Upper lobe of left lung (tissue), 6 donors: ENCODE results near the gene BCL2L2. TPM values are rescaled to one million over a fixed set of nuclear protein-coding genes. Genes with fewer than 3 reads are reported as not detected.
A peak's percentile ranks its signal among the peaks of the same experiment; 100 is the strongest.

Experiments used
- ATAC-seq, 2 donors: fragments of 200-7000 bp; cut with Tn5 transposase; one replicate each; pipeline ENCODE4 v1.9.1; 2022; ENCODE audit warnings: mild to moderate bottlenecking in 2 of 2, moderate library complexity in 2 of 2; ENCODE audit not compliant: low FRiP score in 2 of 2
- DNase-seq, 2 donors: peaks; one replicate each; pipeline ENCODE4 v3.0.0-alpha.2; 2019 to 2020
- H3K27ac ChIP-seq, 4 donors: fragments of 200-600 bp; sonication (generic); one replicate each; pipeline ENCODE4 v1.5.1; 2016 to 2019
- H3K27me3 ChIP-seq, 4 donors: fragments of 200-600 bp; sonication (generic); one replicate each; pipeline ENCODE4 v1.5.1; 2017 to 2019
- H3K36me3 ChIP-seq, 4 donors: fragments of 200-600 bp; sonication (generic); one replicate each; pipeline ENCODE4 v1.5.1; 2016 to 2019
- H3K4me1 ChIP-seq, 4 donors: fragments of 200-600 bp; sonication (generic); one replicate each; pipeline ENCODE4 v1.5.1; 2018 to 2019
- H3K4me3 ChIP-seq, 4 donors: fragments of 200-600 bp; sonication (generic); one replicate each; pipeline ENCODE4 v1.5.1; 2017 to 2019; ENCODE audit warnings: mild to moderate bottlenecking in 2 of 4, moderate library complexity in 1 of 4
- H3K9me3 ChIP-seq, 4 donors: fragments of 200-600 bp; sonication (generic); one replicate each; pipeline ENCODE4 v1.5.1; 2018 to 2019
- EP300 ChIP-seq, 4 donors: sonication (generic); formaldehyde crosslinking; IDR thresholded peaks; one replicate each; pipeline ENCODE4 v1.5.1; 2017; ENCODE audit warnings: antibody characterized with exemption in 4 of 4, control low read depth in 2 of 4
- POLR2A ChIP-seq, 4 donors: fragments of 450-650 bp; IDR thresholded peaks; one replicate each; pipeline ENCODE4 v1.5.1; 2016 to 2017; ENCODE audit warnings: antibody characterized with exemption in 4 of 4, mild to moderate bottlenecking in 2 of 4
- POLR2AphosphoS5 ChIP-seq, 2 donors: sonication (generic); formaldehyde crosslinking; IDR thresholded peaks; one replicate each; pipeline ENCODE4 v1.5.1; 2017; ENCODE audit warnings: antibody characterized with exemption in 2 of 2
- WGBS, 2 donors: methylation state at CpG; one replicate each; pipeline ENCODE4 v1.1.5; 2017 to 2018; 5-methylcytosine and 5-hydroxymethylcytosine counted together
- total RNA-seq, 6 donors: library from RNA; depleted of rRNA in 4 of 6; stranded (reverse); fragments of >200 nt in 4 of 6; gene quantifications; one replicate each; pipeline versions ENCODE4 v1.1.0 to v1.2.1, GENCODE V29; 2016 to 2021
- TF ChIP-seq, protein P1 (sequence below), 6 experiments: fragments of 450-650 bp in 4 of 6; fragments of 200-600 bp in 2 of 6; sonication (generic) in 2 of 6; IDR thresholded peaks; one replicate each; pipeline ENCODE4 v1.5.1; 2016 to 2019; ENCODE audit warnings: antibody characterized with exemption in 6 of 6
- donor health status: DM: no; HTN: no; CAD: no; lungs with moderate emphysema.
- donor health status: DM: no; HTN: yes; CAD: no; lungs with severe emphysema.

Gene BCL2L2
- total RNA-seq, 6 donors from 2014 or later: 38.8 to 53.8 (median 47.3) TPM

DNA sequence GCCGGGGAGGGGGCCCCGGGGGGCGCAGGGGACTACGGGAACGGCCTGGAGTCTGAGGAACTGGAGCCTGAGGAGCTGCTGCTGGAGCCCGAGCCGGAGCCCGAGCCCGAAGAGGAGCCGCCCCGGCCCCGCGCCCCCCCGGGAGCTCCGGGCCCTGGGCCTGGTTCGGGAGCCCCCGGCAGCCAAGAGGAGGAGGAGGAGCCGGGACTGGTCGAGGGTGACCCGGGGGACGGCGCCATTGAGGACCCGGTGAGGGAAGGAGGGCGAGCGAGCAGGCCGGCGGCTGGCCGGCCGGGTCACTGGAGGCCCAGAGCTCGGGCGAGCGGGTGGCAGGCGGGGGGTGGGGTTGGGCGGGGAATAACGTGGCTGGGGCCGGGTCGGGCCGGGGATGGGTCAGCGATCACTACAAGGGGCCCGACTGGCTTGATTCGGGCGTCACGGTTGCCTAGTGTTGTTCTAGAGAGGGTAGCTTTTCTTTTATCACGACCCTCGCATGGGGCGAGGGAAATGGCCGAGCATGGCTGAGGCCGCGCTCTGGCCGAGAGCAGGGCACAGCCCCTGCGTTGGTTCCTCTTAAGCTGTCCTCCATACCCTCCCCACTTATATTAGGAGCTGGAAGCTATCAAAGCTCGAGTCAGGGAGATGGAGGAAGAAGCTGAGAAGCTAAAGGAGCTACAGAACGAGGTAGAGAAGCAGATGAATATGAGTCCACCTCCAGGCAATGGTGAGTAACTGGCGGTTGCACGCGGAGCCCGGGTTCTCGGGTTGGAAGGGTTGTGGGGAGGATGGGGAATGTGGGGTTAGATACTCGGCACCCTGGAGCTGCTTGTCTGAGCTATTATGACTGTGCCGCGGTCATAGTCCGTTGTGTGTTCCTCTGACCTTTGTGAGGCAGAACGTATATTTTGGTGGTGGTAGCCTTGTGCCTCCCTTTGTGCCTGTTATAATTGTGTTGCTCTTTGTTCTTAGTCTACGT is 15.2 kb downstream of the BCL2L2 start:
- ATAC-seq (peak in 1 of 2 donors; percentile 59), DNase-seq (peak in 1 of 2 donors; percentile 36)
- Histone ChIP-seq H3K4me3 (peak overlapping the region; percentile 87 to 97 (median 92)), H3K27ac (peak overlapping the region; percentile 95 to 99 (median 99)), H3K9me3 (no peaks in the 10 kb centered on the region), H3K36me3 (peaks cover 0 to 43% (median 30%) of the 10 kb centered on the region in 4 donors), H3K4me1 (peaks cover 14 to 23% (median 21%) of the 10 kb centered on the region in 4 donors), H3K27me3 (no peaks in the 10 kb centered on the region)
- TF ChIP-seq, protein P1, sequence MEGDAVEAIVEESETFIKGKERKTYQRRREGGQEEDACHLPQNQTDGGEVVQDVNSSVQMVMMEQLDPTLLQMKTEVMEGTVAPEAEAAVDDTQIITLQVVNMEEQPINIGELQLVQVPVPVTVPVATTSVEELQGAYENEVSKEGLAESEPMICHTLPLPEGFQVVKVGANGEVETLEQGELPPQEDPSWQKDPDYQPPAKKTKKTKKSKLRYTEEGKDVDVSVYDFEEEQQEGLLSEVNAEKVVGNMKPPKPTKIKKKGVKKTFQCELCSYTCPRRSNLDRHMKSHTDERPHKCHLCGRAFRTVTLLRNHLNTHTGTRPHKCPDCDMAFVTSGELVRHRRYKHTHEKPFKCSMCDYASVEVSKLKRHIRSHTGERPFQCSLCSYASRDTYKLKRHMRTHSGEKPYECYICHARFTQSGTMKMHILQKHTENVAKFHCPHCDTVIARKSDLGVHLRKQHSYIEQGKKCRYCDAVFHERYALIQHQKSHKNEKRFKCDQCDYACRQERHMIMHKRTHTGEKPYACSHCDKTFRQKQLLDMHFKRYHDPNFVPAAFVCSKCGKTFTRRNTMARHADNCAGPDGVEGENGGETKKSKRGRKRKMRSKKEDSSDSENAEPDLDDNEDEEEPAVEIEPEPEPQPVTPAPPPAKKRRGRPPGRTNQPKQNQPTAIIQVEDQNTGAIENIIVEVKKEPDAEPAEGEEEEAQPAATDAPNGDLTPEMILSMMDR (IDR thresholded peaks at IDR 0.05): no peak
- TF ChIP-seq POLR2AphosphoS5 (IDR thresholded peaks at IDR 0.05) (peak in 1 of 2 donors; percentile 14), EP300 (IDR thresholded peaks at IDR 0.05) (peak in 1 of 4 donors; percentile 3), POLR2A (IDR thresholded peaks at IDR 0.05) (no peak)
- WGBS, 2 donors: 1% methylated on average over 16 to 49 of the region's 64 CpGs

DNA sequence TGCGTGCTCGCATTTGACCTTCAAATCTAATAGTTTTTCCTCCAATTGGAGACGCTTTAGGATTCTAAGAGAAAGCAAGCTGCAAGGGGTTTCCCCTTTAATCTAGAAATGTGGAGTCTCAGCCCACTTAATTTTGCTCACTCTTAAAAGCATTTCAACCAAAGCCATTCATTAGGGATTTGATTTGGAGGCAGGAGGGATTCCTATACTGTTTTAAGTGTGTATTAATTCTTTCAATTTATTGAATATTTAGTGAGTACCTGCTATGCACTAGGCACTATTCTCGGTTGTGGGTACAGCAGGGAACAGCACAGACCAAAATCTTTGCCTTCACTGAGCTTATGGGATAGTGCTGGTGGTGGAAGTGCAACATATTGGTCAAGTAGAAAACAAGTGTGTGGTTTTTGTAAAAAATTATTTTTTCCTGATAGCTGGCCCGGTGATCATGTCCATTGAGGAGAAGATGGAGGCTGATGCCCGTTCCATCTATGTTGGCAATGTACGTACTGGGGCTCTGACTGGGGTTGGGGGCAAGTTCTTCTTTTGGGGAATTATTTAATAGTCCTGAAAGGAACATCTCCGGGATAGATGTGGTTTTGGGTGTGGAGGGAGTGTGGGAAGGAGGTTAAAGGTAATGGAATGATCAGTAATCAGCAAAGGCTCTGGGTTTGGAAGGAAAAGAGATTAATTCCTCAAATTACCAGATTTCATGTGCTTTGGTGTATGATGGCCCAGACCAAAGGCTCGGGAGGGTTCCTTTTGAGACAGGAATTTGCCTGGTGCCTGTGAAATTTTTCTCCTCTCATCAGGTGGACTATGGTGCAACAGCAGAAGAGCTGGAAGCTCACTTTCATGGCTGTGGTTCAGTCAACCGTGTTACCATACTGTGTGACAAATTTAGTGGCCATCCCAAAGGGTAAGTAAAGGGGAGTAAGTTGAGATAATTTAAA is 16.2 kb downstream of the BCL2L2 start:
- peaks cover 0 to 40% (median 30%) of the 10 kb centered on the region in 4 donors for H3K36me3 ChIP-seq
- peak overlapping the region in 2 of 4 donors; percentile 99 for H3K27ac ChIP-seq
- peaks cover 14 to 23% (median 21%) of the 10 kb centered on the region in 4 donors for H3K4me1 ChIP-seq

DNA sequence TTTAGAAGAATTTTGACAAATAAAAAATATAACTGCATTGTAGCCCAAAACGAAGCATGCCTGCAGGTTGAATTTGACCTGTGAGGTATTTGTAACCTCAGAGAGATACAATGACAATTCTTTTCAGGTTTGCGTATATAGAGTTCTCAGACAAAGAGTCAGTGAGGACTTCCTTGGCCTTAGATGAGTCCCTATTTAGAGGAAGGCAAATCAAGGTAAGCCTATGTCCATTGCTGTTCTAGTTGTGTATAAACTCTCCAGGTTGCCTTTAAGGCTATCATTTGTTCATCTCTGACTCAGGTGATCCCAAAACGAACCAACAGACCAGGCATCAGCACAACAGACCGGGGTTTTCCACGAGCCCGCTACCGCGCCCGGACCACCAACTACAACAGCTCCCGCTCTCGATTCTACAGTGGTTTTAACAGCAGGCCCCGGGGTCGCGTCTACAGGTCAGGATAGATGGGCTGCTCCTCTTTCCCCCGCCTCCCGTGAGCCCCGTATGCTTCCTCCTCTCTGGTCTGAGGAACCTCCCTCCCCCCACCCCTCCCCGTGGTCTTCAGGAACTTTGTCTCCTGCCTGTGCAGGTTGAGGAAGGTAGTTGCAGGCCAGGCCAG is 17.3 kb downstream of the BCL2L2 start:
- Histone ChIP-seq H3K27ac (no peak overlapping the region), H3K36me3 (peaks cover 0 to 39% (median 30%) of the 10 kb centered on the region in 4 donors), H3K4me3 (no peak overlapping the region), H3K27me3 (no peaks in the 10 kb centered on the region), H3K4me1 (peaks cover 14 to 23% (median 21%) of the 10 kb centered on the region in 4 donors), H3K9me3 (no peaks in the 10 kb centered on the region)
- TF ChIP-seq, protein P1 (IDR thresholded peaks at IDR 0.05): no peak
- TF ChIP-seq EP300 (IDR thresholded peaks at IDR 0.05) (no peak), POLR2AphosphoS5 (IDR thresholded peaks at IDR 0.05) (no peak)
- ATAC-seq (no peak), DNase-seq (peak in 1 of 2 donors; percentile 68)
- 83 to 89% methylated on average over 18 of the region's 18 CpGs for WGBS, 2 donors

More for the DNA sequence above, 16.2 kb downstream of the BCL2L2 start:
- H3K4me3 ChIP-seq: peak overlapping the region; percentile 87 to 97 (median 92)
- no peaks in the 10 kb centered on the region for H3K27me3 ChIP-seq
- ATAC-seq: no peak
- no peaks in the 10 kb centered on the region for H3K9me3 ChIP-seq
- TF ChIP-seq, protein P1 (IDR thresholded peaks at IDR 0.05): no peak
- no peak for TF ChIP-seq POLR2A (IDR thresholded peaks at IDR 0.05)
- 55% methylated on average over 10 of the region's 10 CpGs for WGBS, 2 donors
- no peak for DNase-seq

DNA sequence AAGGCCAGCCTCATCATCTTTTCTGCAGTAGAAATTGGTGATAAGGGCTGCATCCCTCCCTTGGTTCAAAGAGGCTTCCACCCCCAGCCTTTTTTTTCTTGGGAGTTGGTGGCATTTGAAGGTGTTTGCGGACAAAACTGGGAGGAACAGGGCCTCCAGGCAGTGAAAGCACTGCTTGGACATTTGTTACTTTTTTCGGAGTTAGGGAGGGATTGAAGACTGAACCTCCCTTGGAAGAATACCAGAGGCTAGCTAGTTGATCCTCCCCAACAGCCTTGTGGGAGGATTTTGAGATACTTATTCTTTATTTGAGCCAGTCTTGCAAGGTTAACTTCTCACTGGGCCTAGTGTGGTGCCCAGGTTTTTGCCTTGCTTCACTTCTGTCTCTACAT is 17.8 kb downstream of the BCL2L2 start:
- Histone ChIP-seq H3K27me3 (no peaks in the 10 kb centered on the region), H3K27ac (no peak overlapping the region), H3K4me3 (no peak overlapping the region), H3K36me3 (peaks cover 0 to 39% (median 30%) of the 10 kb centered on the region in 4 donors), H3K4me1 (peaks cover 14 to 23% (median 21%) of the 10 kb centered on the region in 4 donors), H3K9me3 (no peaks in the 10 kb centered on the region)
- ATAC-seq: no peak
- TF ChIP-seq EP300 (IDR thresholded peaks at IDR 0.05) (no peak), POLR2AphosphoS5 (IDR thresholded peaks at IDR 0.05) (no peak)
- 94 to 100% methylated on average over 2 of the region's 2 CpGs for WGBS, 2 donors
- no peak for DNase-seq
